Astrocyte of the cerebellum (primary cell): ENCODE measurements around the gene CYTH4.

Experiments used
- DNase-seq: peaks from one replicate; pipeline ENCODE4 v3.0.0-alpha.2; 2011; ENCODE audit warnings: low read depth
- H3K4me3 ChIP-seq: 2 replicates; pipeline ENCODE4 v1.5.1; 2011; ENCODE audit warnings: mild to moderate bottlenecking, low read depth, low read length, moderate library complexity
- CTCF ChIP-seq: IDR thresholded peaks from 2 replicates; pipeline ENCODE4 v1.5.1; 2012; ENCODE audit warnings: low read length, low read depth, moderate library complexity, mild to moderate bottlenecking; ENCODE audit errors: missing control alignments
- in situ Hi-C: cut with HindIII; loops from 2 replicates; pipeline ENCODE4 v1.10.0; 2017; ENCODE audit warnings: low sequenced_read_pairs

The CYTH4 gene

GRCh38 chr22:37273126-37273845 lies 9.0 kb upstream of the CYTH4 start:
- DNase-seq: peak; percentile 40
- in situ Hi-C loops: no loop called here
- no peak for TF ChIP-seq CTCF
- H3K4me3 ChIP-seq: no peak overlapping the region

- no peak for DNase-seq
- in situ Hi-C loops: no loop called here
- H3K4me3 ChIP-seq: no peak overlapping the region
- TF ChIP-seq CTCF: no peak
These were observed 8.5 kb upstream of the CYTH4 start for GRCh38 chr22:37273846-37274225.

GRCh38 chr22:37274380-37274862 lies 7.9 kb upstream of the CYTH4 start:
- TF ChIP-seq CTCF: no peak
- in situ Hi-C loops: no loop called here
- DNase-seq: no peak
- no peak overlapping the region for H3K4me3 ChIP-seq

GRCh38 chr22:37275134-37275533 lies 7.2 kb upstream of the CYTH4 start:
- in situ Hi-C loops: no loop called here
- H3K4me3 ChIP-seq: no peak overlapping the region
- no peak for TF ChIP-seq CTCF
- DNase-seq: no peak

- in situ Hi-C loops: no loop called here
- no peak for DNase-seq
- TF ChIP-seq CTCF: no peak
- no peak overlapping the region for H3K4me3 ChIP-seq
These were observed 6.7 kb upstream of the CYTH4 start for GRCh38 chr22:37275622-37276021.

- in situ Hi-C loops: no loop called here
- DNase-seq: no peak
- no peak for TF ChIP-seq CTCF
- no peak overlapping the region for H3K4me3 ChIP-seq
These were observed 5.5 kb upstream of the CYTH4 start for GRCh38 chr22:37276776-37277175.
